Activated CD4-positive, alpha-beta T cell treated with anti-CD3 and anti-CD28 coated beads, Interleukin-2, amount 10 ng/mL, durations not matched to agents 24 days and 14 days (primary cell): Measurements from ENCODE around the gene DRGX. TPM values are rescaled to one million over a fixed set of nuclear protein-coding genes. Genes with fewer than 3 reads are reported as not detected.

Source experiments
- DNase-seq: peaks from one replicate; pipeline ENCODE4 v3.0.0; 2022
- H3K27ac Mint-ChIP-seq: one replicate; pipeline ENCODE4 v1.8.0; 2022; ENCODE audit warnings: mild to moderate bottlenecking, mixed read lengths
- H3K27me3 Mint-ChIP-seq: one replicate; pipeline ENCODE4 v1.8.0; 2022; ENCODE audit warnings: mixed read lengths
- H3K36me3 Mint-ChIP-seq: one replicate; pipeline ENCODE4 v1.8.0; 2022; ENCODE audit warnings: low read depth, mild to moderate bottlenecking, mixed read lengths
- H3K4me1 Mint-ChIP-seq: one replicate; pipeline ENCODE4 v1.8.0; 2021; ENCODE audit warnings: mixed read lengths
- H3K4me3 Mint-ChIP-seq: one replicate; pipeline ENCODE4 v1.8.0; 2022; ENCODE audit warnings: mild to moderate bottlenecking, moderate library complexity, mixed read lengths
- H3K9me3 Mint-ChIP-seq: one replicate; pipeline ENCODE4 v1.8.0; 2021; ENCODE audit warnings: mixed read lengths
- intact Hi-C: fragments of 100-400 bp; cut with micrococcal nuclease; formaldehyde crosslinking; loops from one replicate; pipeline ENCODE4 v1.15.1; 2023
- total RNA-seq: library from RNA; stranded (reverse); gene quantifications from 2 replicates; pipeline ENCODE4 v1.2.3, GENCODE V29; 2022

DRGX gene
- total RNA-seq, 1 donor from 2014 or later = 0.09 TPM

DNA sequence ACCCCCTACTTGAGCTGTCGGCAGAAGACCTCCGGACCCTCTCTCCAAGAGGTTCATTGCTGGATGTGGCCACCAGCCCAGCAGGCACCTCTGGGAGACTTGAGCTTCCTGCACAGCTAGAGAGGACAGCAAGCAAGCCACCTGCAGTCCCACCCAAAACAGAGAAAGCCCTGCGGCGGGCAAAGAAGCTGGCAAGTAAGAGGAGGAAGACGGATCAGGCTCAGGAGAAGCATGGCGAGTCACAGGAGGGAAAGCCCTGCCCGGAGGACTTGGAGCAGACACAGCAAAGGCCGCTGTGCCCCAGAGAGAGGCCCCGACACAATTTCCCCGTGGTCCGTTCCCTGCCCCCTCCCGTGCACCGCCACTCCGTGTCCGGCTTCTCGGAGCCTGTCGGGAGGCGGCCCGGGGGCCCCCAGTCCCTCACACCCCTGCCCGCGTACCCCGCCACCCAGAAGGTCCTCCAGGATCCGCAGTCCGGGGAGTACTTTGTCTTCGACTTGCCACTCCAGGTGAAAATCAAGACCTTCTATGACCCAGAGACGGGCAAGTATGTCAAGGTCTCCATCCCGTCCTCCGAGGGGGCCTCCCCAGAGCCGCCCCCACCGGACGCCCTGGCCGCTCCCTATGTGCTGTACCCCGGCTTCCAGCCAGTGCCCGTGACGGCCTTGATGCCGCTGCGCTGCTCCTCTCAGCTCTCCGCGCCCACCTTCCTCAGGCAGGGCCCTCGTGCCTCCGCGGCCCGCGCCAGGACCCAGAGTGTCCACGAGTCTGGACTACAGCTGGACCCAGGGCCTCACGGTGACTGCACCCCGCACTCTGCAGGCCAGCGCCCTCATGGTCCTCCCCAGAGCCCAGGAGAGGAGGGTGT lies 69.7 kb downstream of the DRGX start:
- intact Hi-C loops = no loop called here
- no peak for DNase-seq
- no peaks in the 10 kb centered on the region for H3K36me3 Mint-ChIP-seq
- no peak overlapping the region for H3K27ac Mint-ChIP-seq
- no peak overlapping the region for H3K4me3 Mint-ChIP-seq
- H3K27me3 Mint-ChIP-seq = peaks cover 2% of the 10 kb centered on the region
- H3K4me1 Mint-ChIP-seq = no peaks in the 10 kb centered on the region
- H3K9me3 Mint-ChIP-seq = no peaks in the 10 kb centered on the region

DNA sequence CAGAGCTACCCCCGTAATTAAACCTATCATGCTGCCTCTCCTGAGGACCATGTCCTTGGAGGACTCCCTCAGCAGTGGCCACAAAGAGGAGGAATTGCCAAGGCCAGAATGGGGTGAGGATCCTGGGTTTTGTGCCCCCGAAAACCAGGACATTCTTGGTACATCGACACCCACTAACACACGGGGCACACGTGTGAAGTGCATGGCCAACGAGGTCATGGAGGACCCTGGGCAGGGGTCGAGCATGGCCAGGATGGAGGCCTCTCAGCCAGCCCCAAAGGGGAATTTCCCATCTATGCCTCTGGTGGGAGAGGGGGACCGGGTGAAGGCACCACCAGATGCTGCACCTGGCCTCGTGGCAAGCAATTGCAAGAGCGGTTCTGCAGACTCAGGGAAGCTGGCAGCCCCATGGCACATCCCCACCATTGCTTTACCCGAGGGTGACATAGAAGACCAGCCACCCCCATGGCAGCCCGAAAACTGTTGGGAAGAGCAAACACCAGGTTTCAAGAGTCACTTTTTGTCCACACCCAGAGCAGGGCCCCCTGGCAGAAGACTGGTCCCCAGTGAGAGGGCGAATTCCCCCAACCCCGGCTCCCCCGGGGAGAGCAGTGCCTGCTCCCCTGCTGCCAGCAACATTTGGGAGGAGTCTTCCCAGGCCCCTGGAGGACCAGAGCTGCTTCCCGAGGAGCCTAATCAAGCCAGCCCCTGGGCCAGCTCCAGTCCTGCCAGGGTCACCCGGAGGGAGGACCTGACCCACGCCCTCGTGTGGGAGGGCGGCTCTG lies 70.6 kb downstream of the DRGX start:
- Mint-ChIP-seq H3K36me3 (no peaks in the 10 kb centered on the region), H3K9me3 (no peaks in the 10 kb centered on the region), H3K27me3 (peaks cover 4% of the 10 kb centered on the region), H3K27ac (no peak overlapping the region), H3K4me3 (no peak overlapping the region), H3K4me1 (no peaks in the 10 kb centered on the region)
- no peak for DNase-seq
- intact Hi-C loops = no loop called here

DNA sequence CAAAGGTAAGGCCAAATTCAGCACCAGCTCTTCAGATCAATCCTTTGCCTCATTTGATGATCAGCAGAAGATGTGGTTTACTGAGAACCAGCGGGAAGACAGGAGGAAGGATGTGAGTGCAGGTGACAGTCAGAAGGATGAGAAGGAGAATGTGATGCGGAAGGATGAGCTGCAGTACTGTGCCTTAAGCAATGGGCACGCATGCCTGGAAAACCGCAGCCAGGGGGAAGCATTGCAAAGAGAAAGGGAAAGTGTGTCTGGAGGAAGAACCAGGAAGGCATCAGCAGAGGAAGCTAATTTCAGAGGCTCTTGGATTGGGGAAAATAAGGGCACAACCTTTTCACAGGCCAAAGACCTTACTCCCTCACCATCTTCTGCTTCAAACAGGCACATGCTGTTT lies 71.2 kb downstream of the DRGX start:
- no peaks in the 10 kb centered on the region for H3K9me3 Mint-ChIP-seq
- H3K4me1 Mint-ChIP-seq = peaks cover 1% of the 10 kb centered on the region
- intact Hi-C loops = no loop called here
- no peak for DNase-seq
- peaks cover 5% of the 10 kb centered on the region for H3K27me3 Mint-ChIP-seq
- H3K27ac Mint-ChIP-seq = no peak overlapping the region
- H3K4me3 Mint-ChIP-seq = no peak overlapping the region
- no peaks in the 10 kb centered on the region for H3K36me3 Mint-ChIP-seq

DNA sequence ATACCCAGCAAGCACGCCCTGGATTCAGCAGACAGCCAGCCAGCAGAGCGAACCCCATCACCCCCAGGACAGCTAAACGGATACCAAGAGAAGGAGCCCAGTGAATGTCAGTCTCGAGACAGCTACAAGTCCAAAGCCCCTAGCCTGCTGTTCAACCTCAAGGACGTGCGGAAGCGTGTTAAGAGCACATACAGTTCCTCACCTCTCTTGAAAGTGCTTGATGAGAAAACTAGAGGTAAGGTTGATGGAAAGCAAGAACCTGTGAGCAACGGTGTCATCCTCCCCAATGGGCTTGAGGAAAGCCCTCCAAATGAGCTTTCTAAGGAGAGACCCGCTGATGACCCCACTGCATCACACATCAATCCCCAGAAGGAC lies 72.0 kb downstream of the DRGX start:
- Mint-ChIP-seq H3K4me3 (no peak overlapping the region), H3K36me3 (no peaks in the 10 kb centered on the region), H3K27me3 (peaks cover 5% of the 10 kb centered on the region), H3K4me1 (peaks cover 2% of the 10 kb centered on the region), H3K9me3 (no peaks in the 10 kb centered on the region), H3K27ac (no peak overlapping the region)
- intact Hi-C loops = no loop called here
- no peak for DNase-seq

DNA sequence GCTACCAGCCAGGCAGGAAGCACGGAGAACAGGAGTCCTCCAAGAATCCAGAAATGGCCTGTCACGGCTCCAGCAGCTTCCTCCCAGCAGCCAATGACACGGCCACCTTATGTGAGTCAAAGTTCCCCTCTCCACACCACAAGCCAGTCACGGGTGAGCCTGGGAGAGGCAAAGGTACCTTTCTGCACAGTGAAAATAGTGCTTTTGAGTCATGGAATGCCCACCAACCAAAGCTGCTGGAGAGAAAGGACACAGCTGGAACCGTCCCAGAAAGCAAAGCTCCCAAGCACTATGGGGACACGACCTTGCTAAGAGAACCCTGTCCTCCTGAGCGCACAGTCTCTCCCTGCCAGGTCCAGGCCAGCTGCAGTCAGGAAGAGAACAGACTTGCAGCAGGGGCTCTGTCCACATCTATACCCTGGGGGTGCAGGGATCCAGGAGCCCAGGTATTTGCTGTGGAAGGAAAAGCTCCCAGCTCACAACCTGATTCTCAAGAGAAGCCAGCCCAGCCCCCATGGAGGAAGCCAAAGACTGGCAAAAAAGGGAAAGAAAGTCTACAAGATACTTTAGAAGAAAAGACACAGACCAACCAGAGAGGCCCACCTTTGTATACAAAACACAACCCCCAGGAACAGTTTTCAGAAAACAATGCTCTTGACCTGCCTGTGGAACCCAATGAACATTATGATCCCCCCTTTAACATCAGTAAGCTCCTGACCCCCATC lies 72.6 kb downstream of the DRGX start:
- Mint-ChIP-seq H3K36me3 (no peaks in the 10 kb centered on the region), H3K4me3 (no peak overlapping the region), H3K9me3 (no peaks in the 10 kb centered on the region), H3K27ac (no peak overlapping the region), H3K4me1 (peaks cover 2% of the 10 kb centered on the region), H3K27me3 (peaks cover 5% of the 10 kb centered on the region)
- intact Hi-C loops = no loop called here
- DNase-seq = no peak

DNA sequence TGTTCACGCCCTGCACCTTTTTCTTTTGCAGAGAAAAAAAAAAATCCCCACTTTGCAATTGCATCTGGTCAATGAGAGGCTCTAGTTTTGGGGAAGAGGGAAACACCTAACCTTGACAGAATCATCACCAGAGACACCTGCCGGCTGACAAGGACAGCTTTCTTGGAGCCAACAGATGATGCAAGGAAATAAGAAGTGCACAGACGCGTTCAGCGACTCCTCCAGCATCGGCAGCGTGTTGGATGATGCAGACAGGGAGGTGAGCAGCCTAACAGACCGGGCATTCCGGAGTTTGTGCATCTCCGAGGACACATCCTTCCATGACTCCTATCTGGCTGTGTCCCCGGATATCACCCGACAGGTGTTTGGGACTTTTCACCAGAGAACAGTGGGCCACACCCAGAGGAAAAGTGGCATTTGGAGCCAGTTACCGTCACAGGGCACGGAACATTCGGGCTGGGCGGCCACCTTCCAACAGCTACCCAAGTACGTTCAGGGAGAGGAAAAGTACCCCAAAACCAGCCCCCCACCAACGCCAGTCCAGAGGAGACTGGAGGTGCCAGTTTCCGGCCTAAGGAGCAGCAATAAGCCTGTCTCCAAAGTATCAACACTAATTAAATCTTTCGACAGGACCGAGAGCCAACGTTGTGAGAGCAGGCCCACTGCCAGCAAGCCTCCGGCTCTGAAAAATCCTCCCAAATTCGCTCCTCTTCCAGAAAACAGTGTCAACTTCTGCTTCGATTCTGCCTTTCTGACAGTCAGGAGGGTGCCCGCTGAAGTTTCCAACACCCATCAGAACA lies 73.3 kb downstream of the DRGX start:
- no peaks in the 10 kb centered on the region for H3K36me3 Mint-ChIP-seq
- peaks cover 5% of the 10 kb centered on the region for H3K27me3 Mint-ChIP-seq
- peaks cover 2% of the 10 kb centered on the region for H3K4me1 Mint-ChIP-seq
- DNase-seq = no peak
- intact Hi-C loops = no loop called here
- no peaks in the 10 kb centered on the region for H3K9me3 Mint-ChIP-seq
- no peak overlapping the region for H3K27ac Mint-ChIP-seq
- no peak overlapping the region for H3K4me3 Mint-ChIP-seq

DNA sequence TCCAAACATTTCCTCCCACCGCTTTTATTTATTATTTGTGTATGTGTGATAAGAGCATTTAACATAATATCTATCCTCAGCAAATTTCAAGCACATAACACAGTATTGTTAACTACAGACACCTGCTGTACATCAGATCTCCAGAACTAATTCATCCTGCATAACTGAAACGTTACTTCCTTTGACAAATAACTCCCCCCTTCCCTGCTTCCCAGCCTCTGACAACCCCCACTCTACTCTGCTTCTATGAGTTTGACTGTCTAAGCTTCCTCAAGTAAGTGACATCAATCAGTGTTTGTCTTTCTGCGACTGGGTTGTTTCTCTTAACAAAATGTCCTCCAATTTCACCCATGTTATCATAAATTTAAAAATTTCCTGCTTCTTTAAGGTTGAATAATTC lies 74.9 kb downstream of the DRGX start:
- Mint-ChIP-seq H3K27me3 (peaks cover 5% of the 10 kb centered on the region), H3K36me3 (no peaks in the 10 kb centered on the region), H3K4me3 (no peak overlapping the region), H3K27ac (no peak overlapping the region), H3K4me1 (peaks cover 2% of the 10 kb centered on the region), H3K9me3 (no peaks in the 10 kb centered on the region)
- no peak for DNase-seq
- intact Hi-C loops = no loop called here

DNA sequence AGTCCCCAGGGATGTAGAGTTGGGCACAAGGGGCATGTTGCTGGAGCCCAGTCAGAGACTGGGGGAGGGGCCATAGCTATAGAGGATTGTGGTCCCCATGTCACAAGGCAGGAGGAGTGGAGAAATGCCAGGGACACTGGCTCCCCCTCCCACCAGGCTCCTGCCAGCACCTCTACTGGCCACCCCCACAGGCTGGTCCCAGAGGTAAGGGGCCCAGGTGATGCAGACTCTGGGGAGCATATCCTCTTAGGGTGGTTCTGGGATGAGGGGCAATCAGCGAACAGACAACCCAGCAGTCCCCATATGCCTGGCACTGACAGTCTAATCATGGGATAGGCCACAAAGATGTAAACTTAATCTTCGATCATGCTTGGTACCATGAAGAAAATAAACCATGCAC lies 75.7 kb downstream of the DRGX start:
- Mint-ChIP-seq H3K27ac (no peak overlapping the region), H3K4me1 (peaks cover 2% of the 10 kb centered on the region), H3K4me3 (no peak overlapping the region), H3K36me3 (no peaks in the 10 kb centered on the region), H3K9me3 (no peaks in the 10 kb centered on the region), H3K27me3 (peaks cover 5% of the 10 kb centered on the region)
- intact Hi-C loops = no loop called here
- no peak for DNase-seq

DNA sequence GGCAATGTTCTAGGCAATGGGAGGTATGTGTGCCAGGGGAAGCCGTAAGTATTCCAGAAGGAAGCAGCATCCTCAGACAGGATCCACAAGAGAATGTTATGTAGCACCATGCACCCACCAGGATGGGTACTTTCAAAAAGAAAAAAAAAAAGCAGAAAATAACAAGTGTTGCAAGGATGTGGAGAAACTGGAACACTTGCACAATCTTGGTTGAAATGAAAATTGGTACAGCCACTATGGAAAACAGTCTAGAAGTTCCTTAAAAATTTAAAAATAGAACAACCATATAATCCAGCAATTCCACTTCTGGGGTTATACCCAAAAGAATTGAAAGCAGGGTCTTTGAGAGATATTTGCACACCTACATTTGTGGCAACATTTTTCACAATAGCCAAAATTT lies 76.7 kb downstream of the DRGX start:
- Mint-ChIP-seq H3K4me1 (peaks cover 2% of the 10 kb centered on the region), H3K27ac (no peak overlapping the region), H3K4me3 (no peak overlapping the region), H3K9me3 (no peaks in the 10 kb centered on the region), H3K27me3 (peaks cover 5% of the 10 kb centered on the region), H3K36me3 (no peaks in the 10 kb centered on the region)
- DNase-seq = no peak
- intact Hi-C loops = no loop called here

DNA sequence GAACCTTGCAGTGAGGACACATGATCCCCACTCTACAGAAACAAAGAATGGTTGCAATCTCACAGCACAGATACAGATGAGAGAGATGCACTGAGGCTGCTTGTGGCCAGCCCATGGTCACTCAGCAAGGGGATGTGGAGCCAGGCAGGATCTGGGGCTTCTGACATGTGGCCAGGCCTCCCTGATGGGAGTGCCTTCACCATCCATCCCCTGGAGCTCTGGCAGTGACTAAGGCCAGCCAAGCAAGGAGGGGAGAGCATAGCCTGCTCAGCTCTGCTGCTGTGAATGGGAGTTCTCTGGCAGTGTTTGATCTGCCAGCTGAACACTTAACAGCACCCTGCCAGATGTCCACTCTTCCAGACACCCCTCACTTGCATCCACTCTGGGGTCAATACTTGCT lies 77.1 kb downstream of the DRGX start:
- intact Hi-C loops = no loop called here
- no peak for DNase-seq
- peaks cover 5% of the 10 kb centered on the region for H3K27me3 Mint-ChIP-seq
- no peaks in the 10 kb centered on the region for H3K36me3 Mint-ChIP-seq
- no peak overlapping the region for H3K4me3 Mint-ChIP-seq
- H3K27ac Mint-ChIP-seq = no peak overlapping the region
- no peaks in the 10 kb centered on the region for H3K9me3 Mint-ChIP-seq
- peaks cover 2% of the 10 kb centered on the region for H3K4me1 Mint-ChIP-seq

DNA sequence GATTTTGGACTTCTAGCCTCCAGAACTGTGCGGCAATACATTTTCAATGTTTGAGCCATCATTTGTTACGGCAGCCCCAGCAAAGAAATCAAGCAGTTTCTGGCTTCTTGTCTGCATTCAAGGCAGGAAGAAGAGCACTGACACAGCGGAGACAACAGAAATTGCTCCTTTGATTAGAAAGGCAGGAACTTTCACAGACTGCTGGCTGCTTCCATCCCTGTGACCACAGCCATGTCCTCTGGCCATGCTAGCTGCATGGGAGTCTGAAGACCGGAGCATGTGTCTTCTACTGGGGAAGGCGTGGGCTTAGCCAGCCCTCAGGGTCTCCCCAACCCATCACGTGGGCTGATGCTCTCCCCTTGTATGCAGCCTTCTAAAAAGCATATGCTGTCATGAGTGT lies 77.9 kb downstream of the DRGX start:
- intact Hi-C loops = no loop called here
- no peaks in the 10 kb centered on the region for H3K36me3 Mint-ChIP-seq
- H3K9me3 Mint-ChIP-seq = no peaks in the 10 kb centered on the region
- no peak for DNase-seq
- H3K27ac Mint-ChIP-seq = no peak overlapping the region
- peaks cover 2% of the 10 kb centered on the region for H3K4me1 Mint-ChIP-seq
- no peak overlapping the region for H3K4me3 Mint-ChIP-seq
- peaks cover 6% of the 10 kb centered on the region for H3K27me3 Mint-ChIP-seq

DNA sequence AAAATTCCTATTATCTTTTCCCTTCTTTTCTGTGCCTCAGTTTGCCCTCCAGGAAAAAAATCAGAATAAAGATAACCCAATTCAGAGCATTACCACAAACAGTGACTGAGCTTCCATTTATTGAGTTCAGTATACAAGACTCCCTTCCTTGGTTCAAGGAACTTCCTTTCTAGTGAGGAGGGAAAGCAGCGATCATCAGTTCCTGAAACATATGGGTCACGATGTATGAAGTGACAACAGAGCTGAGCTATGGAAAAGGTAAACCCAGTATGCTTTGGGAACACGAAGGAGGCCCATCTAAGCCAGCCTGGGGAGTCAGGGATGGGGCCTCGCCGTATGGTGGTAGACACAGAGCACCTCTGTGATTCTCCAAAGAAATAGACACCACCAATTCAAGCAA lies 81.1 kb downstream of the DRGX start:
- Mint-ChIP-seq H3K9me3 (no peaks in the 10 kb centered on the region), H3K27ac (no peak overlapping the region), H3K27me3 (peaks cover 6% of the 10 kb centered on the region), H3K4me1 (peaks cover 15% of the 10 kb centered on the region), H3K36me3 (no peaks in the 10 kb centered on the region), H3K4me3 (no peak overlapping the region)
- DNase-seq = no peak
- intact Hi-C loops = loop anchor here (5.0 kb wide), 1 partner anchor 42 kb away; no protein-coding TSS in a partner anchor
